HL-60 (cell line): ENCODE results near the gene SLC35D1.
"Not testable (repeated sequence)": the region's sequence is repeated elsewhere in the genome, so short reads cannot be mapped to it uniquely, and the experiment has no call there.

Experiments used
- CTCF ChIP-seq: IDR thresholded peaks from one replicate; pipeline ENCODE4 v1.5.1; 2011; ENCODE audit warnings: low read length, control low read depth, inconsistent platforms; ENCODE audit not compliant: insufficient read depth
- POLR2AphosphoS5 ChIP-seq: IDR thresholded peaks from 2 replicates; pipeline ENCODE4 v1.6.1; 2012; ENCODE audit warnings: low read depth

DNA sequence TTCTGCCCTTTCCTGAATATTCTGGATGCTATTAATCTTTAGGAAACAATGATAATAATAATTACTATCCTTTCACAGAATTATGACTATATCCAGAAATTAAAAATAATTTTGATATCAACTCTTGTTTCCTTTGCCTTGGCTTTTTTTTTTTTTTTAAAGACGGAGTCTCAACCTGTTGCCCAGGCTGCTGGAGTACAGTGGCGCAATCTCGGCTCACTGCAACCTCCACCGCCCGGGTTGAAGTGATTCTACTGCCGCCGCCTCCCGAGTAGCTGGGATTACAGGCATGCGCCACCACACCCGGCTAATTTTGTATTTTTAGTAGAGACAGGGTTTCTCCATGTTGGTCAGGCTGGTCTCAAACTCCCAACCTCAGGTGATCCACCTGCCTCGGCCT, 74.3 kb downstream of the SLC35D1 start:
- not testable (repeated sequence) for TF ChIP-seq CTCF, POLR2AphosphoS5
